Neural progenitor cell (in vitro differentiated cells): ENCODE measurements around the gene STX1B. TPM values are rescaled to one million over a fixed set of nuclear protein-coding genes. Genes with fewer than 3 reads are reported as not detected.

Experiments used
- DNase-seq: peaks from one replicate; pipeline ENCODE4 v3.0.0-alpha.2; 2016; ENCODE audit warnings: low spot score
- H2AFZ ChIP-seq: fragments of 200-600 bp; sonication (generic); replicated peaks from 2 replicates; pipeline ENCODE4 v1.6.1; 2016; ENCODE audit warnings: antibody characterized with exemption
- H3F3A ChIP-seq: fragments of 200-600 bp; sonication (generic); 2 replicates; pipeline ENCODE4 v1.6.1; 2016; ENCODE audit warnings: antibody characterized with exemption, low read depth
- H3K27ac ChIP-seq: fragments of 200-600 bp; sonication (generic); 2 replicates; pipeline ENCODE4 v1.5.1; 2016; ENCODE audit warnings: mild to moderate bottlenecking
- H3K27me3 ChIP-seq: fragments of 200-600 bp; sonication (generic); 2 replicates; pipeline ENCODE4 v1.6.1; 2016; ENCODE audit warnings: mild to moderate bottlenecking, moderate library complexity
- H3K36me3 ChIP-seq: fragments of 200-600 bp; sonication (generic); 2 replicates; pipeline ENCODE4 v1.5.1; 2016
- H3K4me1 ChIP-seq: fragments of 200-600 bp; sonication (generic); 2 replicates; pipeline ENCODE4 v1.6.1; 2016; ENCODE audit warnings: mixed run types
- H3K4me2 ChIP-seq: fragments of 200-600 bp; sonication (generic); 2 replicates; pipeline ENCODE4 v1.6.1; 2016
- H3K4me3 ChIP-seq: fragments of 200-600 bp; sonication (generic); 2 replicates; pipeline ENCODE4 v1.5.1; 2016
- H3K79me2 ChIP-seq: fragments of 200-600 bp; sonication (generic); 2 replicates; pipeline ENCODE4 v1.6.1; 2016; ENCODE audit warnings: low read depth
- H3K9ac ChIP-seq: fragments of 200-600 bp; sonication (generic); 2 replicates; pipeline ENCODE4 v1.6.1; 2016
- H3K9me3 ChIP-seq: fragments of 200-600 bp; sonication (generic); 2 replicates; pipeline ENCODE4 v1.5.1; 2016; ENCODE audit warnings: low read depth
- H4K20me1 ChIP-seq: fragments of 200-600 bp; sonication (generic); 2 replicates; pipeline ENCODE4 v1.6.1; 2016; ENCODE audit warnings: low read depth
- H3K27ac Mint-ChIP-seq: 3 replicates; pipeline ENCODE4 v1.8.0; 2021; ENCODE audit warnings: mixed read lengths
- H3K27me3 Mint-ChIP-seq: 2 replicates; pipeline ENCODE4 v1.8.0; 2022; ENCODE audit warnings: low read depth, mild to moderate bottlenecking, inconsistent platforms, moderate library complexity, mixed read lengths; ENCODE audit not compliant: insufficient read depth
- H3K36me3 Mint-ChIP-seq: 3 replicates; pipeline ENCODE4 v1.8.0; 2021; ENCODE audit warnings: mixed read lengths
- H3K4me1 Mint-ChIP-seq: 3 replicates; pipeline ENCODE4 v1.8.0; 2021; ENCODE audit warnings: mixed read lengths
- H3K4me3 Mint-ChIP-seq: 3 replicates; pipeline ENCODE4 v1.8.0; 2021; ENCODE audit warnings: mild to moderate bottlenecking, moderate library complexity, mixed read lengths
- H3K9me3 Mint-ChIP-seq: 3 replicates; pipeline ENCODE4 v1.8.0; 2020; ENCODE audit warnings: mixed read lengths
- CTCF ChIP-seq: fragments of 200-600 bp; sonication (generic); IDR thresholded peaks from 2 replicates; pipeline ENCODE4 v1.5.1; 2017; ENCODE audit warnings: antibody characterized with exemption, mild to moderate bottlenecking
- EZH2 ChIP-seq: fragments of 200-600 bp; sonication (generic); IDR thresholded peaks from 2 replicates; pipeline ENCODE4 v1.6.1; 2017; ENCODE audit warnings: antibody characterized with exemption, mild to moderate bottlenecking, moderate library complexity
- EZH2phosphoT487 ChIP-seq: fragments of 200-600 bp; sonication (generic); IDR thresholded peaks from 2 replicates; pipeline ENCODE4 v1.6.1; 2017; ENCODE audit warnings: antibody characterized with exemption
- total RNA-seq: library from RNA; depleted of rRNA; stranded (reverse); fragments of >200 nt; gene quantifications from 2 replicates; pipeline ENCODE4 v1.2.3, GENCODE V29; 2015; ENCODE audit warnings: low replicate concordance

Gene STX1B
- total RNA-seq, 1 donor from 2014 or later, result 7.3 TPM

DNA sequence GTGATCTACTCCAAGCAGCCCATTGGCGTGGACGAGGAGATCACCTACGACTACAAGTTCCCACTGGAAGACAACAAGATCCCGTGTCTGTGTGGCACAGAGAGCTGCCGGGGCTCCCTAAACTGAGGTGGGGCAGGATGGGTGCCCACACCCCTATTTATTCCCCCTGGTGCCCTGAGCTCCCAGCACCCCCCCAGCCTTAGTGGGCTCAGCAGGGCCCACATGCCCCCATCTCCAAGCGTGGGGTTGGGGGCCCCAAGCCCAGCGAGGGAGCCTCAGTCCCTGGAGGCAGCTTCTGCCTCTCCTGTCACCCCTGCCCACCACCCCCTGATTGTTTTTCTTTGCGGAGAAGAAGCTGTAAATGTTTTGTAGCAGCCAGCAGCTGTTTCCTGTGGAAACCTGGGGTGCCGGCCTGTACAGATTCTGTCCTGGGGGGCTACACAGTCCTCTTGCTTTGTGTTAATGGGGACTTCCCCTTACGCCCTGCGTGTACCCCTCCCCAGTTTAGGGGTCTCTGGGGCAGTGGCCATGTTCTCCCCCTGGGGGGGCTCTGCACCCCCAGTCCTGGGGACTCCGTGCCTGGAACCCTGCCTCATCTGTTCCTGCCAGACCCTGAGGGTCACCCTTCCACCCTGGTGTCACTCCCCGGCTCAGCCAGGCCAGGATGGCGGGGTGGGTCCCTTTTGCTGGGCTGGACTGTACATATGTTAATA lies 26.4 kb downstream of the STX1B start:
- TF ChIP-seq EZH2phosphoT487, result no peak
- TF ChIP-seq CTCF, result no peak
- TF ChIP-seq EZH2, result no peak
- Histone ChIP-seq H3K9me3 (no peaks in the 10 kb centered on the region), H3K4me3 (no peak overlapping the region), H3F3A (peaks cover 10% of the 10 kb centered on the region), H3K4me2 (no peak overlapping the region), H3K4me1 (no peaks in the 10 kb centered on the region), H3K36me3 (no peaks in the 10 kb centered on the region), H3K27ac (no peak overlapping the region), H4K20me1 (peaks cover 4% of the 10 kb centered on the region), H2AFZ (no peak overlapping the region), H3K9ac (no peak overlapping the region), H3K27me3 (no peaks in the 10 kb centered on the region), H3K79me2 (no peaks in the 10 kb centered on the region)
- Mint-ChIP-seq H3K27ac (no peak overlapping the region), H3K4me1 (no peaks in the 10 kb centered on the region), H3K36me3 (peaks cover 10% of the 10 kb centered on the region), H3K9me3 (no peaks in the 10 kb centered on the region), H3K27me3 (peaks cover 11% of the 10 kb centered on the region), H3K4me3 (peak overlapping the region; percentile 35)
- DNase-seq, result no peak

DNA sequence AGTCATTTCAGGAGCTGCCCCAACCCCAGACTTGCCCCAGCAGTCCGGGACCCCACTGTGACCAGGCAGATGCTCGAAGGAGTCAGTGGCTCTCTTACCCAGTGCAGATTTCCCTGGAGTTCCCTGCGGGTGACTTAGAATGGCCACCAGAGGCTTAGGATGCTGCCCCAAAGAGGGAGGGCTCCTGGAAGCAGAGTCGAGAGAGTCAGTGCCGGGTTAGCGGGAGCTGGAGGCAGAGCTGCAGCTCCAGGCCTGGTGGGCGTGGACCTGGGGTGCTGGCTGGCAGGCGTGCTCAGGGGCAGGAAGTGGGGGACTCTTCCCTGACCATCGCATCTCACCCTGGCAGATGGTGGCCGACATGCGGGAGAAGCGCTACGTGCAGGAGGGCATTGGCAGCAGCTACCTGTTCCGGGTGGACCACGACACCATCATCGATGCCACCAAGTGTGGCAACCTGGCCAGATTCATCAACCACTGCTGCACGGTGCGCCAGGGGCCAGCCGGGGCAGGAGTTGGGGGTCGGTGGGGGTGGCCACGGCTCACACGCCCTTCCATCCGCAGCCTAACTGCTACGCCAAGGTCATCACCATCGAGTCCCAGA lies 27.0 kb downstream of the STX1B start:
- Histone ChIP-seq H3K9ac (no peak overlapping the region), H3K27ac (no peak overlapping the region), H3K4me2 (no peak overlapping the region), H3K4me1 (no peaks in the 10 kb centered on the region), H3K79me2 (no peaks in the 10 kb centered on the region), H4K20me1 (peaks cover 8% of the 10 kb centered on the region), H3K9me3 (no peaks in the 10 kb centered on the region), H2AFZ (no peak overlapping the region), H3K27me3 (no peaks in the 10 kb centered on the region), H3K4me3 (no peak overlapping the region), H3K36me3 (no peaks in the 10 kb centered on the region), H3F3A (peaks cover 10% of the 10 kb centered on the region)
- Mint-ChIP-seq H3K4me1 (no peaks in the 10 kb centered on the region), H3K27me3 (peaks cover 11% of the 10 kb centered on the region), H3K9me3 (no peaks in the 10 kb centered on the region), H3K27ac (no peak overlapping the region), H3K36me3 (peaks cover 14% of the 10 kb centered on the region), H3K4me3 (no peak overlapping the region)
- TF ChIP-seq EZH2, result no peak
- no peak for TF ChIP-seq EZH2phosphoT487
- TF ChIP-seq CTCF, result no peak
- no peak for DNase-seq

GRCh38 chr16:30982548-30983288 lies 27.7 kb downstream of the STX1B start:
- H3K4me3 ChIP-seq, result no peak overlapping the region
- H3K9me3 ChIP-seq, result no peaks in the 10 kb centered on the region
- H3F3A ChIP-seq, result peaks cover 10% of the 10 kb centered on the region
- H3K4me2 ChIP-seq, result no peak overlapping the region
- no peak for TF ChIP-seq EZH2
- no peak for TF ChIP-seq CTCF
- TF ChIP-seq EZH2phosphoT487, result no peak
- Mint-ChIP-seq H3K27ac (peak overlapping the region; percentile 63), H3K4me3 (peak overlapping the region; percentile 13), H3K9me3 (no peaks in the 10 kb centered on the region), H3K36me3 (peaks cover 14% of the 10 kb centered on the region), H3K27me3 (peaks cover 11% of the 10 kb centered on the region), H3K4me1 (no peaks in the 10 kb centered on the region)
- H3K36me3 ChIP-seq, result no peaks in the 10 kb centered on the region
- H3K4me1 ChIP-seq, result no peaks in the 10 kb centered on the region
- H3K79me2 ChIP-seq, result no peaks in the 10 kb centered on the region
- H4K20me1 ChIP-seq, result peaks cover 9% of the 10 kb centered on the region
- DNase-seq, result no peak
- no peak overlapping the region for H3K27ac ChIP-seq
- H2AFZ ChIP-seq, result no peak overlapping the region
- H3K9ac ChIP-seq, result no peak overlapping the region
- H3K27me3 ChIP-seq, result no peaks in the 10 kb centered on the region
